MM.1S (cell line): ENCODE data around the gene EFNB1.

Source experiments
- DNase-seq: peaks from one replicate; pipeline ENCODE4 v3.0.0-alpha.2; 2015
- H2AFZ ChIP-seq: fragments of 300-600 bp; sonication (generic); 2 replicates; pipeline ENCODE4 v1.6.0; 2016; ENCODE audit warnings: antibody characterized with exemption, low read length
- H3F3A ChIP-seq: fragments of 300-600 bp; sonication (generic); 2 replicates; pipeline ENCODE4 v1.6.1; 2016; ENCODE audit warnings: mild to moderate bottlenecking, antibody characterized with exemption, low read length, moderate library complexity, mixed read lengths; ENCODE audit not compliant: insufficient read depth
- H3K27ac ChIP-seq: fragments of 300-600 bp; sonication (generic); 2 replicates; pipeline ENCODE4 v1.5.1; 2016; ENCODE audit warnings: mild to moderate bottlenecking, low read length
- H3K27me3 ChIP-seq: fragments of 300-600 bp; sonication (generic); replicated peaks from 2 replicates; pipeline ENCODE4 v1.6.0; 2016; ENCODE audit warnings: low read length; ENCODE audit not compliant: insufficient read depth
- H3K36me3 ChIP-seq: fragments of 300-600 bp; sonication (generic); replicated peaks from 2 replicates; pipeline ENCODE4 v1.6.1; 2016; ENCODE audit warnings: mild to moderate bottlenecking, low read length, mixed read lengths; ENCODE audit not compliant: insufficient read depth
- H3K4me1 ChIP-seq: fragments of 300-600 bp; sonication (generic); 2 replicates; pipeline ENCODE4 v1.6.1; 2016; ENCODE audit warnings: low read length, mixed read lengths
- H3K4me2 ChIP-seq: fragments of 300-600 bp; sonication (generic); 2 replicates; pipeline ENCODE4 v1.6.0; 2016; ENCODE audit warnings: low read depth, low read length
- H3K4me3 ChIP-seq: fragments of 300-600 bp; sonication (generic); 2 replicates; pipeline ENCODE4 v1.5.1; 2016; ENCODE audit warnings: low read length, mixed read lengths
- H3K79me2 ChIP-seq: fragments of 300-600 bp; sonication (generic); 2 replicates; pipeline ENCODE4 v1.6.1; 2016; ENCODE audit warnings: mixed run types, low read length, mixed read lengths
- H3K9ac ChIP-seq: fragments of 300-600 bp; sonication (generic); 2 replicates; pipeline ENCODE4 v1.6.1; 2016; ENCODE audit warnings: low read length, mixed read lengths
- H3K9me2 ChIP-seq: fragments of 300-600 bp; sonication (generic); replicated peaks from 2 replicates; pipeline ENCODE4 v1.6.1; 2016; ENCODE audit warnings: mild to moderate bottlenecking, low read length, mixed read lengths; ENCODE audit not compliant: insufficient read depth
- H3K9me3 ChIP-seq: fragments of 300-600 bp; sonication (generic); replicated peaks from 2 replicates; pipeline ENCODE4 v1.6.1; 2016; ENCODE audit warnings: mild to moderate bottlenecking, low read length, mixed read lengths; ENCODE audit not compliant: insufficient read depth
- H4K20me1 ChIP-seq: fragments of 300-600 bp; sonication (generic); 2 replicates; pipeline ENCODE4 v1.6.1; 2016; ENCODE audit warnings: mild to moderate bottlenecking, low read length, moderate library complexity, mixed read lengths; ENCODE audit not compliant: insufficient read depth
- CTCF ChIP-seq: fragments of 300-600 bp; sonication (generic); IDR thresholded peaks from 2 replicates; pipeline ENCODE4 v1.5.1; 2016; ENCODE audit warnings: antibody characterized with exemption, low read length, mixed read lengths
- EZH2 ChIP-seq: fragments of 300-600 bp; sonication (generic); optimal IDR thresholded peaks from 2 replicates; pipeline ENCODE3; 2017; ENCODE audit warnings: low read depth, mild to moderate bottlenecking, antibody characterized with exemption, low read length, mixed read lengths
- EZH2phosphoT487 ChIP-seq: fragments of 300-600 bp; sonication (generic); IDR thresholded peaks from 2 replicates; pipeline ENCODE4 v1.6.1; 2018; ENCODE audit warnings: antibody characterized with exemption, low read length

The EFNB1 gene

GRCh38 chrX:68844581-68844980 lies 15.8 kb downstream of the EFNB1 start:
- Histone ChIP-seq H3K27ac (no peak overlapping the region), H3F3A (no peaks in the 10 kb centered on the region), H3K4me2 (no peak overlapping the region), H3K9ac (no peak overlapping the region), H3K9me3 (no peaks in the 10 kb centered on the region), H3K9me2 (no peaks in the 10 kb centered on the region), H3K36me3 (no peaks in the 10 kb centered on the region), H3K4me3 (no peak overlapping the region), H3K79me2 (no peaks in the 10 kb centered on the region), H2AFZ (no peak overlapping the region), H3K4me1 (no peaks in the 10 kb centered on the region), H3K27me3 (no peaks in the 10 kb centered on the region), H4K20me1 (no peaks in the 10 kb centered on the region)
- no peak for DNase-seq
- TF ChIP-seq CTCF (no peak), EZH2 (no peak), EZH2phosphoT487 (no peak)

GRCh38 chrX:68846536-68846935 lies 17.7 kb downstream of the EFNB1 start:
- no peak overlapping the region for H3K4me3 ChIP-seq
- DNase-seq: no peak
- no peaks in the 10 kb centered on the region for H3K79me2 ChIP-seq
- no peaks in the 10 kb centered on the region for H3F3A ChIP-seq
- H3K4me2 ChIP-seq: no peak overlapping the region
- H3K9me3 ChIP-seq: no peaks in the 10 kb centered on the region
- no peak for TF ChIP-seq EZH2
- no peak for TF ChIP-seq CTCF
- no peak for TF ChIP-seq EZH2phosphoT487
- no peaks in the 10 kb centered on the region for H3K27me3 ChIP-seq
- no peaks in the 10 kb centered on the region for H3K36me3 ChIP-seq
- H3K9me2 ChIP-seq: no peaks in the 10 kb centered on the region
- no peak overlapping the region for H2AFZ ChIP-seq
- H3K9ac ChIP-seq: no peak overlapping the region
- H4K20me1 ChIP-seq: no peaks in the 10 kb centered on the region
- no peak overlapping the region for H3K27ac ChIP-seq
- no peaks in the 10 kb centered on the region for H3K4me1 ChIP-seq

DNA sequence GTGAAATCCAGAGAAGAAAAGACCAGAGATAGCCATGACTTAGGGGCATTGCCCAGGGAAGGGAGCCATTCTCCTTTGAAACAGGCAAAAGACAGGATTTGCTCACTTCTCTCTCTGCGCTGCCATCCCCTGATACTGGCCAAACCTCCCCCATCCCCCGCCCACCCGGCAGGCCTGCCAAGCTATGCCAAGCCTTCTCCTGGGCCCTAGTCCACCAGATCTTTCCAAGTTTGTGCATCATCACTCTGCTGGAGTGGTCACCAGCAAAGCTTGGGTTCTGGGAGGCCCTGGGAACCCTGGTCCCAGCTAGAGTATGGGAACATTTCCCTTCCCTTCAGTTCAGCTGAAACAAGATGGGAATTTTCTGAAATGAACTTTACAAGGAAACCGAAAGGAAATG lies 18.4 kb downstream of the EFNB1 start:
- no peaks in the 10 kb centered on the region for H3K36me3 ChIP-seq
- H3K9me3 ChIP-seq: no peaks in the 10 kb centered on the region
- DNase-seq: no peak
- no peaks in the 10 kb centered on the region for H3K4me1 ChIP-seq
- no peak overlapping the region for H3K4me3 ChIP-seq
- H3K4me2 ChIP-seq: no peak overlapping the region
- no peak overlapping the region for H3K27ac ChIP-seq
- no peaks in the 10 kb centered on the region for H4K20me1 ChIP-seq
- H2AFZ ChIP-seq: no peak overlapping the region
- no peaks in the 10 kb centered on the region for H3K9me2 ChIP-seq
- no peak overlapping the region for H3K9ac ChIP-seq
- no peak for TF ChIP-seq EZH2
- TF ChIP-seq EZH2phosphoT487: no peak
- no peak for TF ChIP-seq CTCF
- no peaks in the 10 kb centered on the region for H3K27me3 ChIP-seq
- no peaks in the 10 kb centered on the region for H3K79me2 ChIP-seq
- H3F3A ChIP-seq: no peaks in the 10 kb centered on the region
